HG03469 (cell line): ENCODE data around the gene UNC5CL.
"Not testable (repeated sequence)": the region's sequence is repeated elsewhere in the genome, so short reads cannot be mapped to it uniquely, and the experiment has no call there.

ENCODE experiments used
- ATAC-seq: cut with Tn5 transposase; IDR thresholded peaks from one replicate; pipeline ENCODE4 v1.9.1; 2021; ENCODE audit warnings: mild to moderate bottlenecking, moderate library complexity, moderate number of reproducible peaks; ENCODE audit not compliant: unreplicated experiment

Gene UNC5CL

DNA sequence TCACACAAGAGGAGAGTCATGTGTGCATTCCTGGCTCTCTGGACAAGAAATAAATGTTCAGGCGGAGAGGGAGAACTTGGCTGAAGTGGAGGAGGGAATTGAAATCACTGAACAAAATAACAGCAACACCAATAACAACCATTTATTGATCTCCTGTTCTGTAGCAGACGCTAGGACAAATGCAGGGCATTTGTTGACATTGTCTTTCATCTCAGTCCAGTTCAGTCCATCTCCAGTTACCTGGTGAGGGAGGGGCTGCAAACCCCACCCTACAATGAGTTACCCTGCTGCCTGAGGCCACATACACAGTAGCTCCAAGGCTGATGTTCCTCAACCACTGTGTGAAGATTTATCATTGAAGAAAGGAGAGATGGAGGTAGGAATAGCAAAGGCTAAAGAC lies 27.3 kb downstream of the UNC5CL start:
- ATAC-seq: no peak

DNA sequence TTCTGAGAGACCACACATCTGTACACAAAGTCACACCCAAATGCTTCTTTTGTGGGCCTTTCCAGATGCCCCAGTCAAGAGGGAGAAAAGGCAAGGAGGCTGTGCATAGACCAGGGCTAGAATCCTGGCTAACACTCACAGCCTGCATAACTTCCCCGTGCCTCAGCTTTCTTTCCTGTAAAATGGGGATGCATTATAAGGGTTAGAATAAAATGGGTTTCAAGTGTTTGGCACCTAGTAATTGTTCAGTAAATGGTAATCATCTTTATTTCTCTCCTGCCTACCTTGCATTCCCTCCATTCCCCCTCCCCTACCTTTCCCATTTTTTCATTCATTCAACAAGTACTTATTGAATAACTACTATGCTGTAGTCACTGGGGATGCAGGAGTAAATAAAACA lies 29.4 kb downstream of the UNC5CL start:
- ATAC-seq: no peak

DNA sequence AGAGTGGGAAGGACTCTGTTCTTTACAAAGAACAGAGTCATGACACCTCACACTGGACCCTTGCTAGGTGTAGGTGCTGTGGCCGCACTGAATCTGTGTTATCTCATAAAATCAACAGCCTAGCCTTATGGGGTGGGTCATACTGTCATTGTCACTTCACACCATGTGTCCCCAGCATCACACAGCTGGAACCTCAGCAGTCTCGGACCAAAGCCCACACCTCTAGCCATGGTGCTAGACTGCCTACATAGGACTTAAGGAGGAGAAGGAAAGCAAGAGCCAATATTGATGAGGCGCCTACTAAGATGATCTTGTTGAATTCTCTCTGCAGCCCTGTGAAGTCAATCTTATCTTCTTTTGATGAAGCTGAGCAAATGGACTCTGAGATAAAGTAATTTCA lies 31.0 kb downstream of the UNC5CL start:
- no peak for ATAC-seq

DNA sequence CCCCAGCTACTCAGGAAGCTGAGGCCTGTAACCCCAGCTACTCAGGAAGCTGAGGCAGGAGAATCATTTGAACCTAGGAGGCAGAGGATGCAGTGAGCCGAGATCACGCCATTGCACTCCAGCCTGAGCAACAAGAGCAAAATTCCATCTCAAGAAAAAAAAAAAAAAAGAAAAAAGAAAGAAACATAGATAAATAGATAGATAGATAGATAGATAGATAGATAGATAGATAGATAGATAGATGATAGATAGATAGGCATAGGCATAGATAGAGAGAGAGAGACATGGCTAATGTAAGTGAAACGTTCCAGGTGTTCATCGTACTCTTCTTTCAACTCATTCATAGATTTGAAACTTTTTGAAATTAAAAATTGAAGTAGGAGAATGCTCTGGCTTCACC lies 32.0 kb downstream of the UNC5CL start:
- not testable (repeated sequence) for ATAC-seq

DNA sequence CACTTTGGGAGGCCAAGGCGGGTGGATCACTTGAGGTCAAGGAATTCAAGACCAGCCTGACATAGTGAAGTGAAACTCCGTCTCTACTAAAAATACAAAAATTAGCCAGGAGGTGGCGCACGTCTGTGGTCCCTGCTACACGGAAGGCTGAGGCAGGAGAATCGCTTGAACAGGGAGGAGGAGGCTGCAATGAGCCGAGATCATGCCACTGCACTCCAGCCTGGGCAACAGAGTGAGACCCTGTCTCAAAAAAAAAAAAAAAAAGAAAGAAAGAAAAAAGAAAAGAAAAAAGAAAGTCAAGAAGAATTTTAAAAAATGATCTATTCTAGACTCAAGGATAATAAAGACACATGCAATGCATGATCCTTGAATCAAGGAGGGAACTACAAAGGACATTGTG lies 32.8 kb downstream of the UNC5CL start:
- ATAC-seq: not testable (repeated sequence)

DNA sequence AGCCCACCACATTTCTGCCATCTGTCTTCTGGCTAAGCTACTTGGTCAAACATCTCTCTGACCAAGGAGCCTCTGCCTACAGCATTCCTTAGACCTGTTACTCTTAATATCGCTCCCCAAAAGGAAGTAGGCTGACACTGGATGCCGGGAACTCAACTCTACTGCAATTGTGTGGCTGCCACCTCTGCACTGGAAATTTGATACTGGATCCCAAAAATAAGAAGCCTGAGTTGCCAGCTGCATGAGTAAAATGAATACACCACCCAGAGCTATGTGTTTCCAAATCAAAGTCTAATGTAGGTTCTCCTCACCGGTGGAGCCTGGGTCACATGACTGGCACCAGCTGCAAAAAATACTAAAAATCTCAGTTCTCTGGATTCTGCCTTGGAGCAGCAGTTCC lies 36.9 kb downstream of the UNC5CL start:
- ATAC-seq: no peak

DNA sequence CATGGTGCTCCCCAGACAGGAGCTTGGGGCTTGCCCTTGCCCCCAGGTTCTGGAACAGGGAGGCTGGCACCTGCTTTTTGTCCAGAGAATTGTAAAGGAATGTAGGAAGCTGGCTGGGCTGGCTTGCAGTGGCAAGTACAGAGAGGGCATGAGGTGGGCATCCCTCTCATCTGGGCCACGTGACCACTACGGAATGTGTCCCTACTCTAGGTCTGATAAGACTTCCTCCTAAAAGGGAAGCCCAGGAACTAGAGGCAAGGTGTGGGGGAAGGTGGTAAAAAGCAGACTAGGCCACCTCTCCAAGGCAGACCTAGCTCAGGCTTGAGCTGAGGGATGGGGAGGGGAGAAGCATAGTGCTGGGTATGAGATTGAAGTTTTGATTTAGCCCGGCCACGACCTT lies 38.8 kb downstream of the UNC5CL start:
- ATAC-seq: no peak

DNA sequence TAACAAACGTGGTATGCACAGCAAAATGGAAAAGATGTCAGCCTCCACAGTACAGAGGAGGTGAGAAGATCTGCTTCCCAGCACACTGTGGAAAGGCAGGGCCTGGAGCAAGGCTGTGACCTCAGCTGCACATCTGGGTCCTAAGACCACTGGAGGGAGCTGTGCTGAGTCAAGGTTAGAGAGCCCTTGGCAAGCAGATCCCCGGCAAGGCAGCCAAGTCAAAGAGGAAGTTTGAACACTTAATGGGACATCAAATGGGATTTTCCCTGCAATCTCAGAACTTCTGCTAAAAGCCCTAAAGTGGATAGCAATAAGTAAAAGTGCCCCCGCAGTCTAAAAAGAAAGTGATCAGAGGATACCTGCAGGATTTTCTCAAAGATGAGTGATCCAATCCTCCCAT lies 39.5 kb downstream of the UNC5CL start:
- no peak for ATAC-seq

DNA sequence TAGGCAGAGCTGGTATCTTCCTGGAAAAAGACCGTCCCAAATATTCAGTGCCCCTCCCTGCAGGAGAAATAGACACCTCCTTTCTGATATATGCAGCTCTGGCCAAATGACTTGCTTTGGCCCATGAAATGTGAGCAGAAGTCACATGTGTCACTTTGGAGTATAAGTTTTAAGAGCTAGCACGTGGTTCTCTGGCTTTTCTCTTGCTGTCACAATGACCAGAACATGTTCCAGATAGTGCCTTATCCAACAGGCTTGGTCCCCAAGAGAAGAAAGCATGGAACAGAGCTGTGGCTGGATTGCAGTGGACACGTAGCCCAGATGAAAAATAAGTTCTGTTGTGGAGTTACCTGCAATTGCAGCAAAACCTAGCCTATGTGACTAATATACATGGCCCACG lies 40.4 kb downstream of the UNC5CL start:
- ATAC-seq: no peak

DNA sequence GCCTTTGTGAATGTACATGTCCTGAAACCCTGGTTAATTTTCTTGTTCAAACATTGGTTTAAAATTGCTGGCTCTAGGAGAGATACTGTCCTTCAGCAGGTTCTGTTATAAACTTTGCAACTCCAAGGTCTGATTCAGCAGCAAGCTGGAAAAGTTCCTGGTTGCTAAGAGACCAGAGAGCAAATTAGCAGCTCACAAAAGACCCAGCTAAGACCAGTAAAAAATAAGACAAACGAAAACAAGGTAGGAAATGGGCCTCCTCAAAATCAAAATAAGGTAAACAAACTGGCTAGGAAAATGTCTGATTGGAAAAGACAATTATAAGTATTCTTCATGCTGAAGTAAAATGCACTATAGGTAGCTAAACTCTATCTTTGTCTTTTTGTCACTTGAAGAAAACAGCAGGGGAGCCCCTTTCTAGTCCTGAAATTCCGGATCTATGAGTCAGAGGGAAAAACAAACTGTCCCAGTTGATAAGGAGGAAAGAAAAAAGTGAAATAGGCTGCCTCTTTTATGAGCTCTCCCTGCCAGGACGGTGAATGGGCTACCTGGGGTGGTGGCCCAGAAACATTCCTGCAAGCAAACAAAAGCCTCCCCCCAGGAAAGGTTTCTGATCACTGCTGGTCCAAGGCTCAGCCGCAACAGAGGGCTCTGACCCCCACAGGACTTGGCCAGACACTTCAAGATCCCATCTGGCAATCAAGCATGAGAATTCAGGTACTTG lies 41.6 kb downstream of the UNC5CL start:
- ATAC-seq: no peak

DNA sequence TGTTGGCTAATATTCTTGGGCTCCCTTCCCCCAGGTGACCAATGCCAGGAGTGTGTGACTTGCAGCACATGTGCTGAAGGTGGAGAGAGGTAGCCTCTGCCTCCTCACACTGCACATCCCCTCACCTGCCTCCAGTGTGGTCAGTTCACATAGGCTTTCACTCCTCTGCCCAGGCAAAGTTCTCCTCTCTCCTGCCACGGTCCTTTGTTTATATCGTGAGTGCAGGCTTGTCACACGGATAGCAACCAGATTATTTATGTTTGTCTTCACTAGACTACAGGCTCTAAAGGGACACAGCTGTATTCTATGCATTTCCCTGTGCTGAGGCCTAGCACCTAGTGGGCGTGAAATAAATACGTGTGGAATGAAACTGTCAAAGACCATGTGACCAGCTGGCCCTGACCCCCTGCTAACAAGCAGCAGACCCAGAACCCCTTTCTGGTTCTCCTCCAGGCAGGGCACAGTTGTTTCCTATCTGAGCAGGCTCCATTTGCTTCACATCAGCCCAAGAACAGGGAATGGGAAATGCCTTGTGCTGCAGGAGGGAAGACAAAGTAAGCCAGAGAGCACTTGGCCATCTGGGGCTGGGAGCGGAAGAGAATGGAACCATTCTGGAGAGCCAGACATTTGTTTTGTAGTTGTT lies 42.3 kb downstream of the UNC5CL start:
- ATAC-seq: no peak

DNA sequence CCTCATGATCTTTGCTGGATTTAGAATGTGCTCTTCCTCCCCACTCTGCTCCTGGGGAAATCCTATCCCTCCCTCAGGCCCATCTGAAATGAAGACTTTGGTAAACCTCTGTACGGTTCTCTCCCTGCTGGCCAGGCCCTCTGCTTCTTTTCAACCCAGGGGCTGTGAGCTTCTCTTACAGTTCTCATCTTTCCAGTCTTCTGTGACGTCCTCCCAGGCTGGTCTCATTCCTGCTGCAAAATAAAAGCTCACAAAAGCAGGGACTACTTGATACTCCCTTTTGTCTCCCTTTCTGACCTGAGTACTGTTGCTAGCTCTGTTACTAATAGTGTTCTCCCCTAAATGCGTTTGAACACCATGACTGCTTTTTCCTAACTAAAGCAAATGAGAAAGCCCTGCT lies 46.3 kb downstream of the UNC5CL start:
- ATAC-seq: no peak

DNA sequence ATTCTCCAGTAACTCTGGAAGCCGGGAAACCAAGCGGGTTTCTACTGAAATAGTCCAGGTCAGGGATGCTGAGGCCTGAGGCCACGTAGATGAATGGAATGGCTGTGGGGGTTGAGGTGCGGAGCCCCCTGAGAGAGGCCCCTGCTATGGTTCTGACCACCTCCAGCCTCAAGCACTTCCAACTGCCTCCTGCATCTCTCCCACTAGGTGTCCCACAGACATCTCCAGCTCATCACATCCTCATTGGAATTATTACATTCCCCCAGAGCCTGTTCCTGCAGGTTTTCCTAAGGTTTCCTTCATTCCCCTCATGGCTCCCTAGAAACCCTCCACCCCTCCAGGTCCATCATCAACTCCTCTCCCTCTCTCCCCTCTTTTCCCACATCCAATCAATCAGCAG lies 48.7 kb downstream of the UNC5CL start:
- no peak for ATAC-seq

DNA sequence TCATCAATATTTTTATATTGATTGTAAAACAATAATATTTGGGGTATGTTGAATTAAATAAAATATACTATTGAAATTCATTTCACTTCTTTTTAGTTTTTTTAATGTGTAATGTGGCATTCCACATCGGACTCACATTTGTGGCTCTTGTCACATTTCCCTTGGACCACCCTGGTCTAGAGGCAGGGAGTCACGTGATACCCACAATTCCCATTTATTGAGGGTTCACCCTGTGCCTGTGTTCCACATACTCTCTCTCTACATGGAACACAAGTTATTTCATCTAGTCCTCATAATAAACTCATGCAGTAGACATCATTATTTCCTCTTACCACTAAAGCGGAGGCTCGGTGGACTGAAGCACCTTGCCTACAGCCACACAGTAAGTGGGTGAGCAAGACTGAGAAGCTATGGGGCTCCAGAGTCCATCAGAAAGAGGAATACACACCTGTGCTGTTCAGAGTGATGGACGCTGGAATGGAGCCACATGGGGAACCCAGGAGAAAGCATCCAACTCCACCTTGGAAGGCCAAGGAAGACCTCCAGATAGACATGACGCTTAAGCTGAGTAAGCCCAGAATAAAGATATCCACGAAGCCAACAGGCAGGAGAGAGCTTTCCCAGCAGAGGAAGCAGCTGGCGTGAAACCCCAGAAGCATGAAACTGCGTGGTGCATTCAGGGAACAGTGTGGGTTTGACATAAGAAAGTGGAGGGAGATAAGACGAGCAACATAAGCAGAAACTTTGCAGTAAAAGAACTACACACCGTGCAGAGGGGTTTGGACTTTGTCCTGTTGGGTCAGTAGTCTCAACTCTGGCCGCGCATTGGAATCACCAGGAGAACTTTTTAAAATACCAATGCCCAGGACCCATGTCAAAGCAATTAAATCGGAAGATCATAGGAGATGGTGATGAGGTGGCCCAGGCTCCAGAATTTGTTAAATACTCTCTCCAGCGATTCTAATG lies 49.5 kb downstream of the UNC5CL start:
- no peak for ATAC-seq

DNA sequence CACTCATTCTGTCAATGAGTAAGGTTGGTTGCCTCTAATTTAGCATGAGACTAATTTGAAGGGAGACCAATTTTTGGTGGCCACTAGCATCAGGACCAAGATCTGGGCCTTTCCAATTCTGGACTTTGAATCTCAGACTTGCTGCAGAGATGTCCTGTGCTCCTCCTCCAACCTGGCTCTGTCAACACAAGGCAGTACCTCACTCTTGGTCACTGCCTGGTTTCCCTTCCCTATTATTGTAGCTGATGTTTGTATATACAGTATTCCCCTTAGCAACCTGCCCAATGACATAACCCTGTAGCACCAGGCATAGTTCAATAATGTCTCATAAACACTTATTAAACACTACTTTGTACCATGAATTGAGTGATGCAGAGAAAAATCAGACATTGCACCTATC lies 50.4 kb downstream of the UNC5CL start:
- ATAC-seq: no peak

DNA sequence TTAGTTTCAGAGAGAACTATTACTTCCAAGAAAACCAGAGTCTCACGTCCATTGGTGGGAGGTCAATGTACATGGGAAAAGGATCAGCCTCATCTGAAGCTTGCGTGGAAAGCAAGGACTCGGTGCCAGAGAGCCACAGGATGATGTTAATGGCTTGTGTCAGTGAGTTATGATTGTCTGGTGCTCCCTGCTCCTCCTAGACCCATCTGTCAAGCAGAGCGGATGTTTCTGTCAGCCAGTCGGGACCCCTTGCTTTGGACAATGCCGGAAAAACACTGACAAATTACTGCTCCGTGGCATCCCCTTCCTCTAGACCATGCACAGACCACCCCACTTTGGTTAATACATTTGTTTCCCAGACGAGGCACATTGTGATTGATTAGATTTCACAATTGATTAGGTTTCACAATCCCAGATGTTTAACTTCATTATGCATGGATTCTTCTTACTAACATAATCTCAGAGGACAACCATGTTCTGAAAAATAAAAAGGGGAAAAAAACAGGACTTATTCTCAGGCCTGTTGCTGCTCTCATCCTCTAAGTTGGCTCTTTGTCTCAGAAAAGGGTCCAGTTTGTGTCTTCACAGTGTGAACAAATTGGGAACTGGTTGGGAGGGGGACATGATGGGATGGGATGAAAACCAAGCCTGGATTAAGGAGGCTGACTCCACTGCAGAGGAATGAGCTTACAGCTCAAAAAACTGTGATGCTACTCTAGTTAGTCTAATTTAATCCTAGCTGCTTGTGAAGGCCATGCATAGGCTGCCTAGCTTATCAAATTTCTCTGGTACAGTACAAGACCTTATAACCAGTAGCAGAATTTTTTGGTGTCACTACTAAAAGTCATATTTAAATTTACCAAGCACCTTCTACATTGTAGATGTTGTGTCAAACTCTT lies 51.9 kb downstream of the UNC5CL start:
- no peak for ATAC-seq

DNA sequence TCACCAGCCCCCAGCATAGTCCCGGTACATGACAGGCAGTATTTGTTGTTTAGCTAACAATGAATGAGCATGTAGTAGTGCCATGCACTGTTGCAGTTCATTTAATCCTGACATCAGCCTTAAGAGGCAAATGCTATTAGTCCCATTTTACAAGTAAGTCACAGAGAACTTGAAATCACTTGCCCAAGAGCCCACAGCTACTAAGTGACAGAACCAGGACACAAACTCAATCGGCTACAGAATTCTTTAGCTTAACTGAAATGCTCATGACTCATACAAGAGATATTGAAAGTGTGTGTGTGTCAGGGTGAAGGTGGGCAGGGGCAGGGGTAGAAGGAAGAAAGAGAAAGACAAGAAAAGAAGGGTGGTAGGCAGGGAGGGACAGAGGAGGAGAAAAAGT lies 52.7 kb downstream of the UNC5CL start:
- ATAC-seq: no peak

DNA sequence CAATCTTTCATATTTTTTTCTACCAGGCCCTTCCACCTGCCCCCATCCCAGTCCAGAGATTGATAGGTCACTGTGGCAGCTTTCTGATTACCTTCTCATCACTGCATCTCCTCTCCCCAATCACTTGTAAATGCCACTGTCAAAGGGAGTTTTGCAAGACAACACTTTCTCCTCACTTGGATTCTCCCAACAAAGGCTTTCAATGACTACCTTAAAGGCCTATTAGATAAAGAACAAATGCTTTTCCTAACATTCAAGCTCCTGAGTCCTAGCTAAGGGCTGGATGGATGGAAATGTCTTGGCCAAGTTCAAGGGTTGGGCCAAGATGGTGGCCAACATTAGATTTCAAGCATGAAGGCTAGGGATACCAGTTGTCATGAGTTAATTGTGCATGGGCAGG lies 55.3 kb downstream of the UNC5CL start:
- no peak for ATAC-seq

DNA sequence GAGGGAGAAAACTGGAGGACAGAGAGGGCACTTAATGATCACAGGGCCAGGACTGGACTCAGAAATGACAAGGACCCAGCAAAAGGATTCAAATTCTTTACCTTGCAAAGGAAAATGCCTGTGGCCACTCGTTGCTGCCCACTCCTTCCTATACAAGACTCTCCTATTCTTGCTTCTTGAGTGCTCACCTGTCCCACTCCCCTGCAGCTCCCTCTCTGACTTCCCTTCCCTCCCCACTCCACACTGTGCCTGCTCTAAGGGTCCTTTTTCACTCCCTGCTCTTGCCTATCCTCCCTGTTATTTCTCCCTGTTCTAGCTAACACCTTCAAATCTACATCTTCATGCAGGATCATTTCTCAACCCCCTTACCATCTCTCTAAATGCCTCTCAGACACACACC lies 56.1 kb downstream of the UNC5CL start:
- no peak for ATAC-seq

DNA sequence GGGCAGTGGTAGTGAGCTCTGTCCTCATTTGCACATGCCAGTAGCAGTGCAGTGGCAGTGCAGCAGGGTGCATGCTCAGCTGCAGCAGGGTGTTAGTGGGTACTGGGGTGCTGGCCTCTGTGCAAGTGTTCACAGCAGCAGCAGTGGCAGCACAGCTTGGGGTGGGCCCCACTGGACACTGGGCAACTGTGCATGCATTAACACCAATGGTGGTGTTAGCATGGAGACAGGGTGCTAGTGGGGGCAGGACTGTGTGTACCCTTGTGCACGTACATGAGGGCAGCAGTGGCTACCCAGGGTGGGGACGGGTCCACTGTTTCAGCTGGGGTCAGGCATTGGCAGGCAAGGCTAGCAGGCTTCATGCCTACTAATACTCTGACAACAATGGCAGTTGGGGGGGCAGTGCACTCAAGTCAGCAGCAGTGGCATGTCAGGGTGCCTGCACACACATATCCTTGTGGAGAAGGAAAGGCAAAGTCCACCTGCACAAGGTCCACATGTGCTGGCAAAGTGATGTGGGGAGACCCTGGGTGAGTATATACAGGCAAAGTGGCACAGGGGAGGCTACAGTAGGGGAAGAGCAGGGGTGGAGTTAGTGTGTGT lies 60.2 kb downstream of the UNC5CL start:
- ATAC-seq: no peak
